Upper lobe of right lung (tissue), 1 donor: ENCODE data around the gene KCTD13. TPM values are rescaled to one million over a fixed set of nuclear protein-coding genes. Genes with fewer than 3 reads are reported as not detected.
A peak's percentile ranks its signal among the peaks of the same experiment; 100 is the strongest.
"Not testable (repeated sequence)": the region's sequence is repeated elsewhere in the genome, so short reads cannot be mapped to it uniquely, and the experiment has no call there.

Source experiments
- ATAC-seq: fragments of 200-7000 bp; cut with Tn5 transposase; one replicate; pipeline ENCODE4 v1.9.1; 2020; ENCODE audit warnings: mild to moderate bottlenecking, moderate library complexity
- DNase-seq: peaks from one replicate; pipeline ENCODE4 v3.0.0-alpha.2; 2020
- H3K27ac ChIP-seq: fragments of 200-600 bp; one replicate; pipeline ENCODE4 v1.8.0; 2022
- H3K27me3 ChIP-seq: fragments of 200-600 bp; one replicate; pipeline ENCODE4 v1.8.0; 2022; ENCODE audit warnings: mild to moderate bottlenecking
- H3K36me3 ChIP-seq: fragments of 200-600 bp; one replicate; pipeline ENCODE4 v1.8.0; 2022
- H3K4me1 ChIP-seq: fragments of 200-600 bp; one replicate; pipeline ENCODE4 v1.8.0; 2022
- H3K4me3 ChIP-seq: fragments of 200-600 bp; one replicate; pipeline ENCODE4 v1.8.0; 2022; ENCODE audit warnings: mild to moderate bottlenecking
- H3K9me3 ChIP-seq: fragments of 200-600 bp; one replicate; pipeline ENCODE4 v1.8.0; 2022
- intact Hi-C: fragments of 100-400 bp; cut with DNase I; formaldehyde crosslinking; loops from one replicate; pipeline ENCODE4 v1.11.0; 2022
- total RNA-seq: library from RNA; stranded (reverse); fragmentation: NEBNext Ultra II Directional; extraction: Animal tissue kit (Norgen Biotek cat#: 25700); gene quantifications from one replicate; pipeline ENCODE4 v1.2.1, GENCODE V29; 2021
- TF ChIP-seq, protein P1 (sequence below): fragments of 200-600 bp; IDR thresholded peaks from one replicate; pipeline ENCODE4 v1.8.0; 2022; ENCODE audit warnings: antibody characterized with exemption
- donor health status: DM: no; HTN: yes; CAD: no; lungs with severe emphysema.

The KCTD13 gene
- total RNA-seq, 1 donor from 2014 or later = 23.5 TPM

DNA sequence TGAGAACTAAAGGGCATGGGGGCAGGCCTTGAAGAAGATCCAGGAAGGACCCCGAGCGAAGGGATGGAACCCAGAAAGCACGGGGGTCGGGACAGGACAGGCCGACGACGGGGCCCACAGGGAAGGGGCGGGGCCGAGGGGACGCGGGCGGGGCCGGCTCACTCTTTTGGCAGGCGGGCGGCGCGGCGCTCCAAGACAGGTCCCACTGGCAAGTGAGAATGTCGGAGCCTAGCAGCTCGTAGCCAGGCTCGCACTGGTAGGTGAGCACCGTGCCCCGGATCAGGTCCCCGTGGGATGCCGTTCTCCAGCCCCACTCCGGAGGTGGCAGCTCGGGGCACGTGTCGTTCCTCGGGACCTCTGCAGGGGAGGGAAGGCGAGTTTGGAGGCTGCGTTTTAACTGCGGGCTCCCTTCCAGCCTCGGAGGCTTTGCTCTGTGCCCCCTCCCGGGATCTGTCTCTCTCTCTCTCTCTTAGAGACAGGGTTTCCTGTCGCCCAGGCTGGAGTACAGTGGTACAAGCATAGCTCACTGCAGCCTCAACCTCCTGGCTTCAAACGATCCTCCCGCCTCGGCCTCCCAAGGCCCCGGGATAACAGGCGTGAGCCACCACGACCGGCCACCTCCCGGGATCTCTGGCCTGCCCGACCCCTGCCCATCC lies 49.3 kb downstream of the KCTD13 start:
- Histone ChIP-seq H3K4me3 (peak overlapping the region; percentile 26), H3K9me3 (no peaks in the 10 kb centered on the region), H3K27ac (no peak overlapping the region), H3K27me3 (peaks cover 21% of the 10 kb centered on the region), H3K36me3 (no peaks in the 10 kb centered on the region), H3K4me1 (peaks cover 7% of the 10 kb centered on the region)
- intact Hi-C loops = no loop called here
- ATAC-seq = peak; percentile 31
- DNase-seq = no peak
- TF ChIP-seq, protein P1, sequence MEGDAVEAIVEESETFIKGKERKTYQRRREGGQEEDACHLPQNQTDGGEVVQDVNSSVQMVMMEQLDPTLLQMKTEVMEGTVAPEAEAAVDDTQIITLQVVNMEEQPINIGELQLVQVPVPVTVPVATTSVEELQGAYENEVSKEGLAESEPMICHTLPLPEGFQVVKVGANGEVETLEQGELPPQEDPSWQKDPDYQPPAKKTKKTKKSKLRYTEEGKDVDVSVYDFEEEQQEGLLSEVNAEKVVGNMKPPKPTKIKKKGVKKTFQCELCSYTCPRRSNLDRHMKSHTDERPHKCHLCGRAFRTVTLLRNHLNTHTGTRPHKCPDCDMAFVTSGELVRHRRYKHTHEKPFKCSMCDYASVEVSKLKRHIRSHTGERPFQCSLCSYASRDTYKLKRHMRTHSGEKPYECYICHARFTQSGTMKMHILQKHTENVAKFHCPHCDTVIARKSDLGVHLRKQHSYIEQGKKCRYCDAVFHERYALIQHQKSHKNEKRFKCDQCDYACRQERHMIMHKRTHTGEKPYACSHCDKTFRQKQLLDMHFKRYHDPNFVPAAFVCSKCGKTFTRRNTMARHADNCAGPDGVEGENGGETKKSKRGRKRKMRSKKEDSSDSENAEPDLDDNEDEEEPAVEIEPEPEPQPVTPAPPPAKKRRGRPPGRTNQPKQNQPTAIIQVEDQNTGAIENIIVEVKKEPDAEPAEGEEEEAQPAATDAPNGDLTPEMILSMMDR = no peak

DNA sequence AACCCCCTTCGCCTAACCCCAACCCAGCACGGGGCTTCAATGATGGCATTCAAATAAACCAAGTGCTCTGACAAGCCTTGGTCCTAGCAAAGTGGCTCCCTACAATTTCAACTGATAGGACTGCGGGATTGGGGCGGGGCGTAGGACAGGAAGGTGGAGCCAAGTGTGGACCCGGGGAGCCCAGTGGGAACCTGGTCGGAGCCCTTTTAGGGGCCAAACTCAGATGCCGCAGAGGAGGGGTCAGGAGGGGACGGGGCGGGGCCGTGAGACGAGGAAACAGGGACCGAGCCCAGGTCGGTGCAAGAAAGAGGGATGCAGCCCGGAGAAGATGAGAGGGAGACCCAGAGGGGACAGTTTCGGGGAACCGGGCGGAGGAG lies 49.8 kb downstream of the KCTD13 start:
- no peaks in the 10 kb centered on the region for H3K36me3 ChIP-seq
- no peaks in the 10 kb centered on the region for H3K9me3 ChIP-seq
- TF ChIP-seq, protein P1 = no peak
- peaks cover 7% of the 10 kb centered on the region for H3K4me1 ChIP-seq
- ATAC-seq = peak; percentile 1
- DNase-seq = no peak
- H3K27me3 ChIP-seq = peaks cover 21% of the 10 kb centered on the region
- H3K27ac ChIP-seq = no peak overlapping the region
- peak overlapping the region; percentile 26 for H3K4me3 ChIP-seq
- intact Hi-C loops = no loop called here

DNA sequence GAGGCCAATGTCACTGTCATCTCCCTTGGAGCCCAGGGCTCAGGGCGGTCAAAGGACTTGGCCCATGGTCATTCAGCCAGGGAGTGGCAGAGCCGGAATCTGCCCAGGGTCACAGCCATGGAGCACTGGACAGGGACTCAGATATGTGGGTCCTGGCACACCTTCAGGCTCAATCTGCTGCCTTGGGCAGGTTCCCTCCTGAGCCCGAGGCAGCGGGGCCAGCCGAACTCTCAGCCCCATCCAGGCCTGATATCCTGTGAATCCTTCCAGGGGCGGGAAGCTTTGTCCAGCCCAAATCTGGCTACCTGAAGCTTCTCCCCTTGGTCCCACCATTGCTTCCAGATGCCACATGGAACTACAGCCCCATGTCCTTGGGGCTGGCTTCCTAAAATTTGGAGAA lies 50.8 kb downstream of the KCTD13 start:
- ATAC-seq = no peak
- H3K27me3 ChIP-seq = peaks cover 21% of the 10 kb centered on the region
- TF ChIP-seq, protein P1 = no peak
- no peak overlapping the region for H3K4me3 ChIP-seq
- DNase-seq = no peak
- H3K4me1 ChIP-seq = peaks cover 7% of the 10 kb centered on the region
- intact Hi-C loops = no loop called here
- H3K9me3 ChIP-seq = no peaks in the 10 kb centered on the region
- no peak overlapping the region for H3K27ac ChIP-seq
- no peaks in the 10 kb centered on the region for H3K36me3 ChIP-seq

DNA sequence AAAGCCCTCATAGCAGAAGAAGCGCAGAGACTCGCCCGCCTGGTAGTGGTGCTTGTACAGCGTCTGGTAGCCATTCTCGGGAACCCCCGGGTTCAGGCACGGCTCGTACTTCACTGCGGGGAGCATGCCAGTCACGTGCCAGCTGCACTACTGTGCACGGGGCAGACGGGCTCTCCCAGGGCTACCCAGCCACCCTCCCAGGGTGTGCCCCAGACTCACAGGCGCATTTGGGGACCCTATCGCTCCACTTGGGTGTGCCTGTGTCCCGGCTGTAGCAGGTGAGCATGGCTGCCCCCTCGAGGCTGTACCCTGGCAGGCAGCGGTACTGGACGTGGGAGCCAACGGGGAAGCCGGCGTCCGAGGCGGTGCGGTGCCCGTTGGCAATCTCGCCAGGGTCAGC lies 52.7 kb downstream of the KCTD13 start:
- no peaks in the 10 kb centered on the region for H3K9me3 ChIP-seq

DNA sequence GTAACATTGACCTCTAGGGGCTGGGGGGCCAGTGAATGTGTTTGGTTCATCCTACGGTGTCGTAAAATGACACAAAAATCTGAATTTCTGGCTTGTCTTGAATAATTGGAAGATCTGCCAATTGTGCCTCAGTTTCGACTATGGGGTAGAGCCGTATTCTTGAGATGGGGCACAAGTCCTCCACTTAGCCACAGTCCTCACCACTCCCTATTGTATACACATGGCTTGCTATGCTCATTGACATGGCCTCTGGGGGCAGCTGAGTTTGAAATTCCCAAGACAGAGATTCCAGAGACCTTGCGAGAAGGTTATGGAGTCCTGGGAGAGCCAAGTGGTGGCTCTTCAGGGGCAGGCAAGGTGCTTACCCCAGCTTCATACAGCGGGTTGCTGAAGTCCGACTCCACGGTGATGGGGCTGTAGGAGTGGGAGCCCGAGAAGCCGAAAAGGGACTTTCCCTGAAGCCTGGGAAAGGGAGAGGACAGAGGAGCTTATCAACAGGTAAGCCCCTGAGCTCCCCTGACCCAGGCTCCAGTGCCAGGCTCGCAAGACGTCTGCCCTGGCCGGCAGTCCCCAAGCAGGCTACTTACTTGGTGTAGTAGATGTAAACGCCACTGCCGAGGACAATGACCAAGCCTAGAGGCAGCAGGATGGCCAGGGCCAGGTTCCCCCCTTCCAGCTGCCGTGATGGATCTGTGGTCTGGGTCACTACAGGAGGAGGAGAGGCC lies 54.0 kb downstream of the KCTD13 start:
- H3K9me3 ChIP-seq = no peaks in the 10 kb centered on the region
- intact Hi-C loops = no loop called here
- DNase-seq = no peak
- H3K4me1 ChIP-seq = peaks cover 7% of the 10 kb centered on the region
- peaks cover 7% of the 10 kb centered on the region for H3K27me3 ChIP-seq
- no peaks in the 10 kb centered on the region for H3K36me3 ChIP-seq
- no peak overlapping the region for H3K4me3 ChIP-seq
- no peak for ATAC-seq
- H3K27ac ChIP-seq = no peak overlapping the region
- TF ChIP-seq, protein P1 = no peak

More for the DNA sequence above, 52.7 kb downstream of the KCTD13 start:
- H3K4me1 ChIP-seq = peaks cover 7% of the 10 kb centered on the region
- intact Hi-C loops = no loop called here
- TF ChIP-seq, protein P1 = no peak
- ATAC-seq (no peak), DNase-seq (no peak)
- H3K27ac ChIP-seq = no peak overlapping the region
- no peak overlapping the region for H3K4me3 ChIP-seq
- H3K27me3 ChIP-seq = peaks cover 20% of the 10 kb centered on the region
- no peaks in the 10 kb centered on the region for H3K36me3 ChIP-seq

DNA sequence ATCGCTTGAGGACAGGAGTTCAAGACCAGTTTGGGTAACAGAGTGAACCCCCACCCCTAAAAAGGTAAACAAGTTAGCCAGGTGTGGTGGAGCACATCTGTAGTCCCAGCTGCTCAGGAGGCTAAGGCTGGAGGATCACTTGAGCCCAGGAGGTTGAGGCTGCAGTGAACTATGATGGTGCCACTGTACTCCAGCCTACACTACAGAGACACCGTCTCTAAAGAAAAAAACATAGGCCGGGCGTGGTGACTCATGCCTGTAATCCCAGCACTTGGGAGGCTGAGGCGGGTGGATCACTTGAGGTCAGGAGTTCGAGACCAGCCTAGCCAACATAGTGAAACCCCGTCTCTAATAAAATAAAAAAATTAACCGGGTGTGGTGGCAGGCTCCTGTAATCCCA lies 57.0 kb downstream of the KCTD13 start:
- H3K4me1 ChIP-seq, H3K36me3 ChIP-seq, DNase-seq, ATAC-seq, intact Hi-C loops, H3K27ac ChIP-seq, H3K4me3 ChIP-seq, H3K9me3 ChIP-seq, H3K27me3 ChIP-seq: not testable (repeated sequence)
